GM11168 (cell line): ENCODE data around the gene HDAC9.

Experiments used
- in situ Hi-C: fragments of 300-500 bp; cut with MboI; formaldehyde crosslinking; loops from one replicate; pipeline ENCODE4 v1.12.0; 2022; ENCODE audit warnings: low sequenced_read_pairs; ENCODE audit not compliant: unreplicated experiment

HDAC9 gene

DNA sequence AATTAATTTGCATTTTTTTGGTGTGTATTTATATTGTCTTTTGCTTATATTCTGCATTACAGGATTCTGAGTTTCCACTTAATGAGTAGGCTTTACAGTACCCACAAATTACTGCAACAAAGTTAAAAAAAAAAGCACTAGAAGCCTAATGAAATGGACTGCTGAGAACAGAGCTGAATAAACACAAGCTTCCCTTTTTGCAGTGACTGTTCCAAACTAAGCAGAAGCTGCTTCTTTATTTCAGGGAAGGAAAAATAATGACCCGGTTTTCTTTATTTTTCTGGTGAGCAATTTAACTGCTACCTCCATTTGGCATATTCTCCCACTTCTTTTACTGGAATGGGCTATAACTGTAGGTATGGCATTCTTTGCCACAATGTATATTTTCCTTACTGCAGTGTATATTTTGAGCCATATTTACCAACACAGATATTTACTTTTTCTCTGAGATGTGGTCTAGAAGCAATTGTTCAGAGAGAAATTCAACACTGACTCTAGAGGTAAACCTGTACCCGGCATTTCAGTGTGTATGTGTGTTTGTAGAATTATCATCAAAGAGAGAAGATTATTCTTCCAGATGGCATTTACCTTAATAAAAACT lies 56.9 kb downstream of the HDAC9 start:
- in situ Hi-C loops, result no loop called here

DNA sequence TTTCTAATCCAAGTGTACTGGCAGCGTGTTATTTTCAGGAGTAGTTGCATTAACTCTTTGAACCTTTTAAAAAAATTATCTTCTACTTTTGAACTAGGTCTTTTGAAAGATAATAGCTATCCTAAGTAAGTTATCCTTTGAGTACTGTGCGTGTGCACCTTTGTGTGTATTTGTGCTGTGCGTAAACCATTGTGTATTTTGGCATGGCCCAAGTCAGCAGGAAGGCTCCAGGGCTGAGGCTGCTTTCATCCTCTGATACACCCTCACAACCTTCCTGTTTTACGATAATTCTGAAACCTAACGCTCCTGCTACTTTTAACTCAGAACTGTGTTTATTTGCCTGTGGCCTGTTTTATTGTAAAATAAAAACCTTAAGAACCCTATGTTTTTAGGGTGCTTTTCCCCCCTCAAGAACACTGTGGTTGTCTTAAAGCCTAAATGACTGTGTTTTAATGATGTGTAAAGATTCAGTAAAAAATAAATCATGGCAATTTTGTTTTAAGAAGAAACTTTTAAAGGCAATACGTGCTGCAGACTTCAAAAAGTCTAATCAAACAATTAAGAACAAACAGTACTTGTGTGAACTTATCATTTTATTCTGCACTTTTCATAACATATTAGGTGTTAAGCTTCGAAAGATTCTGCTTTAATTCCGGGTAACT lies 57.5 kb downstream of the HDAC9 start:
- in situ Hi-C loops, result no loop called here

DNA sequence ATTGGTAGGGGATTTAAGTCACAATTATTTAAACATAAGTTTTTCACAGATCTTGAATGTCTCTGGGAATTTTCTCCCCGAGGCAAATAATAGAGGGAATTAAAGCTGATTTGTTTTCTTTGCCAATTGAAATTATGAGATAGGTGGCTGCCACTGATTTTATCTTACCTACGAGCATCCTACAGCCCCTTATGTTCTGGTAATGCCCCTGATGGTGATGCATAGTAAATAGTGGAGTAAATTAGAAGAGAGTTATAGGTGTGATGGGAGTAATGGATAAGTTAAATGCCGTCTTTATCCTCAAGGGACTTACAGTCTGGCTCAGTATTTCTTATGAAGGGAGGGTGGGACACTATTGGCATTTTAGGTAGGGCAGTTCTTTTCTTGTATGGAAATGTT lies 58.1 kb downstream of the HDAC9 start:
- in situ Hi-C loops, result no loop called here

DNA sequence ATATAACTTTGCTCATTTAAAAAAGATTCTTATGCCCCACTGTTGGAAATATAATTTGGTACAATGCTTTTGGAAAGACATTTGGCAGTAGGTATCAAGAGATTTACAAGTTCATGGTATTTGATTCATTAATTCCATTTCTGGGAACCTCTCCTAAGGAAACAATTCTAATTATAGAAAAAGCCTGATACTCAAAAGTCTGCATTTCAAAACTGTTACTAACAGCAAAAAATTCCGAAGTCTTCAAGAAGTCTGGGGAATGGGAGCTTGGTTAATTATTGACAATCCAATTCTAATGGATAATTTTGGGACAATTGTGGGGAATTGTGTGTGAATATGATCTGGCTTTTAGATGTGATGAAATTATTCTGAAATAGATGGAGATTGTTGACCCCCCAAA lies 59.6 kb downstream of the HDAC9 start:
- in situ Hi-C loops, result no loop called here

DNA sequence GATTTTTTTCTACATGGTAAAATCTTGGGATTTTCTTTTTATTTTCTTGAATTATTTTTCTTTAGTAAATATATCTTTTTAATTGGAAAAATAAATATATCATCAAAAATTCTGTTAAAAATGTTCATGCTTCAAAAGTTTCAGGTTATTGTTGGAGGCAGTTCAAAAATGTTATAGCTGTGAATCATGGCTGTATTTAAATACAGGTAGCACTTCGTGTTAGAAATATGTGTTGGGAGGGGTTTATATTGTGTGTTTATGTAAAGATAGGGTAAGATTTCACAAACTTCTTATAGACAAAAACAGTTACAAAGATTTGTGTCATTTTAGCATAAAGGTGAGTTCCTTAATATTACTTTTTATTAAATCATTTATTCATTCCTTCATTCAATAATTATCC lies 60.4 kb downstream of the HDAC9 start:
- in situ Hi-C loops, result no loop called here

DNA sequence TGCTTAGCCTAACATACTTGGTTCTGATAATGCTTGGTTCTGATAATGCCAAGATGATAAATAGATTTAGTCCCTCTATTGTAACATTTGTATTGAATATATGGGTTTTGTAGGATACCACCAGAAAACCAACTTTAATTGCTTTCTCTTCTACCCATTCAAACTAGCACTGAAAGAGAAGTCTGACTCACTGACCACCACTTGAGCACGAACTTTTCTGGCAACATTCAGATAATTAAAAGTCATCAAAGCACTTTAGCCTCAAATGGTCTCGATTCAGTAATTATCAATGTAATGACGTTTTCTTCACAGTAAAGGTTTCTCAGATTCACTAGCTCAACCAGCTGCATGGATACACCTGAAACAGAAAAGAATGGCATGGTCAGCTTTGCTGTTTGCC lies 63.0 kb downstream of the HDAC9 start:
- in situ Hi-C loops, result no loop called here

DNA sequence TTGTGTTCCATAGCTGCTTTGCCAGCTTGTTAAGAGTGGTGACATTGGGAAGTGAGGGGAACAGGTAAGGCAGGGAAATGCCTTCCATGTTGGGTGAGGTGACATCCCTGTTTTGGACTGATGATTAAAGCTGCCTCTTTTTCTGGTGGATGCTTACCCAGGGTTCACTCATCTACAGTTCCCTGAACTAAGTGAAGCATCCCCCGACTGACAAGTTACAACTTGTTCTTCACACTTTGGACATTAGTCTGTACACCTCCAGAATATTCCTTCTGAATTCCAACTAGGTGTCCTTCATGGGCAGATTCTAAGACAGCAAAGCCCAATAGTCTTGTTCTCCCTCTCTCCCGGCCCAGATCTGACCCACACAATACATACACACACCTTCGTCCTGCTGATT lies 63.4 kb downstream of the HDAC9 start:
- in situ Hi-C loops, result no loop called here

DNA sequence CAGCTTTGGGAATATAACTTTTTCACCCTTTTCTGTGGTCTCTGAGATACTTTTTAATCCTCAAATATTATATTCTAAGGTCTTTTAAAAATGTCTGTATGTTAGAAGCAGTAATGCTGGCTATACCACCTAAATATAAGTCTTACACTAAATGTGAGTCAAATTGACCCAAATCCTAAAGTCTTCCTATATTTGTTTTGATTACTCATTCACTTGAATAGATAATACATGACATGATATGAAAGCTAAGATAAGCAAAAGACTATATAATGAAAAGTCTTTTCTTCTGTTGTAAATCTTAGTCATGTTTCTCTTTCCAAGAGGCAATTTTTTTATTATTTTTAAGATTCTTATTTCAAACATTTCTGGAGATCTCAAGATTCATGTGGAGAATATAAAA lies 64.2 kb downstream of the HDAC9 start:
- in situ Hi-C loops, result no loop called here

DNA sequence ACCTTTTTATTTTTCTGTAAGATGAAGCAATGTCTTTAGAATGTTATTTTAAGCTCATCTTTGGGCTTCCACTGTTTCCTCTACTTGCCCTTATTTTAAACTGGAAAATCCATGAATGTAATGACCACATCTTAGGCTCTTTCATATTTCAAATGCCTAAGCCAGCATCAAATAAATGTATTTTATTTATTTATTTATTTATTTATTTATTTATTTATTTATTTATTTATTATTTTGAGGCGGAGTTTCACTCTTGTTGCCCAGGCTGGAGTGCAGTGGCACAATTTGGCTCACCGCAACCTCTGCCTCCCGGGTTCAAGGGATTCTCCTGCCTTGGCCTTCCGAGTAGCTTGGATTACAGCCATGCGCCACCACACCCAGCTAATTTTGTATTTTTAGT lies 69.2 kb downstream of the HDAC9 start:
- in situ Hi-C loops, result no loop called here

DNA sequence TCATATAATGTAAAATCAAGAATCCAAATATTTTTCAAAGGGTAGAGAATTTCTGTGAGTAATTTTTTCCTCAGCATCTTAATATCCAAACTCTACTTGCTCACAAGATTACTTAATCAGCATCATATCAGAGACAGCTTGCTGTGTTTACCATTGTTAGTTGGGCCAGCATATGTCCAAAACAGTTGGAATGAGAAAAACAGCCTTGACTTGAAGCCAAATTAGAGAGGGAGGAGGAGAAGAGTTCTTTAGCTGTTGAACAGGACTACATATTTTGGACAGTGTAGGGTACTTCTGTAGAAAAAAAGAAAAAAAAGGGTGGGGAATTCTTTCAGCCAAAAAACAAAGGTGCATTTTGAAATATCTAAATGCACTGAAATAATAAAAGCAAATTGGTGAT lies 69.8 kb downstream of the HDAC9 start:
- in situ Hi-C loops, result no loop called here

DNA sequence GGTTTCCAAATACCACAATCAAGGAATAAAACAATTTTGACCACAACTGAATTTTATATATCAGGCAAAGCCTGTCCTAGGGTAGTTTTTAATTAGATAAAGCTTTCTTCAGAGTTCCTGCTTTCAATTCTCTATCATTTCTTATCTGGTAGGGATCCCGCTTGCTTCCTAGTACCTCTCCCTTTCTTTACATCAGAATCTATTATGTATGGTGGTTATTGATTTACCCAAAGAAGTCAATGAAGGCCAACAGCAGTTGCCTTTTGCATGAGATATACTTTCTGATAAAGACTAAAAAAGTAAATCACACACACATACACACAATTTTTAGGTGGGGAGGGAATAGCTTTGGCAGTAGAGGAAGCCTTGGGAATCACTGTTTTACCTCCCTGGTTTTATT lies 70.7 kb downstream of the HDAC9 start:
- in situ Hi-C loops, result no loop called here

DNA sequence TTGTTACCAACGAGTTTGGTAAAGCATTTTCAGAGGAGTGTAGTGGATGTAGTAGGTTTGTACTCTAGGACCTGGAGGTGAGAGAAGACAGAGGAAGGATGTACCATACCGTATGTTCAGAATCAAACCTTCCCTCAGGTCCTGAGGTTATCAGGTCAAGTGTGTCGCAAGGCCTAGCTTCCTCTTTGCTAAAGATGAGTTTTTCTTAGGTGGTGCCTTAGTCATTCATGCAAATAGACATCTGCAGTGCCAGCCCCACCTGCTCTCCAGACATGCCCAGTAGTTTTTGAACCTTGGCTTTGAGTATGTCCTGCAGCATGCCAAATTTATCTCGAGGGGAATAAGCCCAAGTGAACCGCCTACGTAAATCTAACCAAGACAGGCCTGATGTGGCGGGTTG lies 71.3 kb downstream of the HDAC9 start:
- in situ Hi-C loops, result no loop called here

DNA sequence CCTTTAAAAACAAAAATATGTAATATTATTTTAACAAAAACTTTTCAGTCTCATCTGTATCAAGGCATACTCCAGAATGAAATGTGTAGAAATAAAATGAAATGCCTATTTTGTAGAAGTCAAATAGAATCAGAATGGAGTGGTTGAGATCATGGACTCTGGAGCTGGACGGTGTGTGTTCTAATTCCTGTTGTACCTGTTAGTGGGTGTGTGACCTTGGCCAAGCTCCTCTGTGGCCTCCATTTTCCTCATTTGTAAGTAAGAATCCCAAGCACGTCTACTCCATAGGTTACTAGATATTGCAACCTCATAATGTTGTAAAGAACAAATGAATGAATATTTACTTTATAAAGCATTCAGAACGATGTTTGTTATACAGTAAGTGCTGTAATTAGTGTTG lies 74.9 kb downstream of the HDAC9 start:
- in situ Hi-C loops, result no loop called here

DNA sequence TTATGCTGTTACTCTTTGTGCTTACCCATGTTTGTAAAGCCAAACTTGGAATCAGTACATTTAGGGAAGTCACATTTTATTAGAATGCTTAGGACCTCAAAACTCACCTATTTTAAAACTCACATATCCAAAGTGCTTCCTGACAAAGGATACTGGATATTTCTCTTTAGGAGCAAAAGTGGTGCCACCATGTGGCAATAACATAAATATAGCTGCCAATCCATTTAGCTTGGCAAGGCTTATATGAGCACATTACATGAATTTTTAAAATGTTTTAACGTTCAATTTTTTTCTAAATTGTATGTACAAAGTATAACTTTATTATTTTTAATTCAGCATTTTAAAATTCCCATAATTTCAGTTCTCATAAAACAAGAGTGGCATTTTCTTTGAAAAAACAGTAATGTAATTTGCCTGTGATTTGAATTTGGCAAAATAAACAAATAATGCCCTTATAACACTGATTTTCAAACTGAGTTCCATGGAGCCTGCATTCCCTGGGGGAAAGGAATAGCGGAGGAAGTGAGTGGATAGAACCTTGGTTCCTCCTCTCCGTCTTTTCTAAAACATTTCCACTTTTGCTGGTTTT lies 75.4 kb downstream of the HDAC9 start:
- in situ Hi-C loops, result no loop called here

DNA sequence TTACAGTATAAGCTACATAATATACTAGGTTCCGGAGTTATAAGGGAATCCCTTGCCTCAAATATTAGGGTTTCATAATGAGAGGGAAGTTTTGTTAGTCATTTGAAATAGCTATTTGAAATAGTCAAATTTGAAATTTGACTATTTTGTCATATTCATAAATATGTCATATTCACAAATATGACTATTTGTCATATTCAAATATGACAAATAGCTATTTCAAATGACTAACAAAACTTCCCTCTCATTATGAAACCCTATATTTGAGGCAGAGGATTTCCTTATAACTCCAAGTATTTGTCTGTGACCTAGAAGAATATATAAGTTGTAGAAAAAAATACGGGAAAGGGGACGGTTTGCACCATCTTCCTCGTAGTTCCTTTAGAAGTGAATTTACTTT lies 76.6 kb downstream of the HDAC9 start:
- in situ Hi-C loops, result no loop called here

DNA sequence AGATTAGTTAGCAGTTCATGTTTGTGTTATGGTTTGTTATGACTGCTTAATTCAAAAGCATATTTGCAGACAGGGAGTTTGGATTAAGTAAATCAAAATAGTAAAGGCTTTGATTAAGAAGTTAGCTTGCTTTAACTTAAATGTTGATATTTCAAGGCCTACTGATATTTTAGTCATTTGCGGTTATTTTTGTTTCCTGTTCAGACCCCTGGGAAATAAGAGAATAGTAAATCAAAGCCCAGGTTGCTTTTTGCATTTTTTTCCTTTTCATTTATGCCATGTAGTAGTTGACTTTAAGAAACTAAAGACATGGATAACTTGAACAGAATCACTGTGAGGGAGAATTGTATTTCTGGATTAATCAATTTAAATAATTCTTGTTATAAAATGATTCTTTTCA lies 77.3 kb downstream of the HDAC9 start:
- in situ Hi-C loops, result no loop called here

DNA sequence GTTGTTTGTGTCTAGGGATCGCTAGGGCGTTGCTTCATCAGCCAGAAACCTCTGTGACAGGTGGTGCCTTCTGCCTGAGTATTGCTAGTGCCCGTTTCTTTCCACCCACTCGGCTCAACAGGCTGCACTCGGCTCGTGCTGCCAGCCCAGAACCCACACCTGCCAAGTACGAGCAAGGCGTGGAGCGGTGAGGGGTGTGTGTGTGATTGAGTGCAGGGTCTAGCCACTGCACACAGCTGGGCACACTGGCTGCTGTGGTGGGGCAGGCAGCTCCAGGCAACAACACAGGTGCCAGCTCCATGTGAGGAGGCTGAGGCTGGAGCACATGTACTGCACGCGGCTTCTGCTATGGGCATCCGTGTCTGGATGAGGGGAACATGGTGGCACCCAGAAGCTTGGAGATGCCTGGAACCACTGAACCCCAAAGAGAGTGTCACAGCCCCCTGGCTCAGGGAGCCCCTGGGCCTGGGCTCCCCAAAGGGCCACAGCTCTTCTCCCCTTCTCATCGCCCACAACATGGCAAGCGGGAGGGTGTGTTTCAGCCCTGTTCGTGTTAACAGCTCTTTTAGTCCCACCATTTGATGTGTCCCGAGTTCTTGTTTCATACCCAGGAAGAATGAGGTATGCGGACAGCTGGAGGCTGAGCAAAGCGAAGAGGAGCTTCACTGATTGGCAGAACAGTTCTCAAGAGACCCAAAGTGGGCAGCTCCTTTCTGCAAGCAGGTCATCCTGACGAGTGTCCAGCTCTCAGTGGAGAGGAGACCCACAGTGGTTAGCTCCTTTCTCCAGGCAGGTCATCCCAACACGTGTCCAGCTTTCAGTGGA lies 78.1 kb downstream of the HDAC9 start:
- in situ Hi-C loops, result no loop called here

DNA sequence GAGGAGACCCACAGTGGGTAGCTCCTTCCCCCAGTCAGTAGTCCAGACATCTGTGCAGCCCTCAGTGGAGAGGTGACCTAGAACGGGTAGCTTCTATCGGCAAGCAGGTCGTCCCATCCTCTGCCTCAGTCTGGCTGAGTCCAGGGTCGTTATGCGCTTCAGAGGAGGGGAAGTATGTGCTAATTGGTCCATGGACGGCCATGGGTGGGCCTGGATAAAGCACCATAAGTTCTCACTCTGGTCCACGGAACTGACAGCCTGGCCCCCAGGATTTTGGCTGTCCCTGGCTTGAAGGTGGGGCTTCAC lies 78.6 kb downstream of the HDAC9 start:
- in situ Hi-C loops, result no loop called here

DNA sequence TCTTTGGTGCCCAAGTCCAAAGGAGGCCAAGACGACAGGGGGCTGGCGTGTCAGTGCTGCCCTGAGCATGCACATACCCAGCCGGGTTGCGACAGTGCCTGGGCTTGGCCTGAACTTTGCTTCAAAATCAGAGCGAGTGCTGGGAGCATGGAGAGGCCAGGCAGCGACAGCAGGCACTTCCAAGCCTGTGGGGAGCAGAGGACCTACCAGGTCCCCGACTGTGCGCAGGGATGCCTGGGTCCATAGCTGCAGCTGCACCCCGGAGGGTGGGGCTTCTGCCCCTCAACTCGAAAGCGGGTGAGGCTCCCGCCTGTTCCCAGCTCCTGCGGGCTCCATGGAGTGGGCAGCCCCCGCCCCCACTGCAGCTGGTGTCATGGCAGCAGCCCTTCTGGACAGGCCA lies 79.1 kb downstream of the HDAC9 start:
- in situ Hi-C loops, result no loop called here

DNA sequence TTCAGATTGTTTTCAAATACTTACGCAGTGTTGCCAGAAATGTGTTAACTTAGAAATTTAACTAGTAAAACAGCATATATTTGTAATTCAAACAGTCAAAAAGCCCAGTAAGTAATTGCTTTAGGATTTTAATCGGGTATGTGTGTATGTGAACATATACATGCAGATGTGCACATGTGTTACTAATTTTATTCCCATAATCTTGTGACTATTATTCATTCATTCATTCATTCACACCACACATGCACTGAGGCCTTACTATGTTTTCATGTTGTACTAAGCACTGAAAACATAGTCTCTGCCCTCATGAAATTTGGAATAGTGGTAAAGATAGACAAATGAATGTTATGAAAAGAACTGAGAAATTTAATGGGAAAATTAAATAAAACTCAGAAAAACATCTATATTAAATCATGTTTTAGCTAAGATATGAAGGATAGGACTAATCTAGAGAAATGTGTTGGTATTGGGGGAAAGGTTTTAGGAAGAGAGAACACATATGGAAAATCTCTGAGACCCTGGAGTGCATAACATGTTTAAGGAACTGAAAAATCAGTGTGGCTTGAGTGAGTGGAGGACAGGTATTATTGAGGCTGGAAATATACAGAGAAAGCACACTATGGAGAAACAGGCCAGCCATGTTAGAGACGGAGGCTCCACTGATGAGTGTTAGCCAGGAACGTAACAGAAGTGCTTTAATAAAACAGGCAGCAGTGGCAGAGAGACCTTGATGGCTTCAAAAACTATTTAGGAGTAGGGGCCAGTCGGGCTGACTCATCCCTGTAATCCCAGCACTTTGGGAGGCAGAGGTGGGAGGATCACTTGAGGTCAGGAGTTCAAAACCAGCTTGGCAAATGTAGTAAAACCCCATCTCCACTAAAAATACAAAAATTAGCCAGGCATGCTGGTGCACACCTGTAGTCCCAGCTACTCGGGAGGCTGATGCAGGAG lies 80.3 kb downstream of the HDAC9 start:
- in situ Hi-C loops, result no loop called here
